ENCODE data around the gene MUC7.

DNA sequence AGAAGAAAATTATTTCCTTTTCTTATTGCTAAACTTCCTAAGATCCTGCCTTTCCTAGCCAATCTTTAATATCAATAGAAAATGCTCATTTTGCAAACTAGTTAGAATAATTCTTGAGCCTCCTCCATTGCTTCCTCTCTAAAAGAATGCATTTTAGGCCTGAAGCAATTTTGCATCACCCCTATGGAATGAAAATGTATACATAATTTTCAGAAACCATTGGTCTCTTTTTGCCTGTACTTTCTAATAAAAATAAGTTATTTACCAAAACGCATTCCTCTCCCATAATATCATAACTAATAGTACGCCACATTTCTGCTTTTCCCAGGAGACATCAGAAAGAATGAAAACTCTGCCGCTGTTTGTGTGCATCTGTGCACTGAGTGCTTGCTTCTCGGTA, 1.7 kb downstream of the MUC7 start:
- TF ChIP-seq, protein P1, sequence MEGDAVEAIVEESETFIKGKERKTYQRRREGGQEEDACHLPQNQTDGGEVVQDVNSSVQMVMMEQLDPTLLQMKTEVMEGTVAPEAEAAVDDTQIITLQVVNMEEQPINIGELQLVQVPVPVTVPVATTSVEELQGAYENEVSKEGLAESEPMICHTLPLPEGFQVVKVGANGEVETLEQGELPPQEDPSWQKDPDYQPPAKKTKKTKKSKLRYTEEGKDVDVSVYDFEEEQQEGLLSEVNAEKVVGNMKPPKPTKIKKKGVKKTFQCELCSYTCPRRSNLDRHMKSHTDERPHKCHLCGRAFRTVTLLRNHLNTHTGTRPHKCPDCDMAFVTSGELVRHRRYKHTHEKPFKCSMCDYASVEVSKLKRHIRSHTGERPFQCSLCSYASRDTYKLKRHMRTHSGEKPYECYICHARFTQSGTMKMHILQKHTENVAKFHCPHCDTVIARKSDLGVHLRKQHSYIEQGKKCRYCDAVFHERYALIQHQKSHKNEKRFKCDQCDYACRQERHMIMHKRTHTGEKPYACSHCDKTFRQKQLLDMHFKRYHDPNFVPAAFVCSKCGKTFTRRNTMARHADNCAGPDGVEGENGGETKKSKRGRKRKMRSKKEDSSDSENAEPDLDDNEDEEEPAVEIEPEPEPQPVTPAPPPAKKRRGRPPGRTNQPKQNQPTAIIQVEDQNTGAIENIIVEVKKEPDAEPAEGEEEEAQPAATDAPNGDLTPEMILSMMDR (IDR thresholded peaks at IDR 0.05): no peak
- TF ChIP-seq POLR2A (IDR thresholded peaks at IDR 0.05) (no peak), POLR2AphosphoS5 (IDR thresholded peaks at IDR 0.05) (no peak), EP300 (IDR thresholded peaks at IDR 0.05) (no peak)
